Heart right ventricle (tissue), 16 donors: ENCODE results near the gene BASP1. TPM values are rescaled to one million over a fixed set of nuclear protein-coding genes. Genes with fewer than 3 reads are reported as not detected.
"Not testable (repeated sequence)": the region's sequence is repeated elsewhere in the genome, so short reads cannot be mapped to it uniquely, and the experiment has no call there.

Experiments used
- ATAC-seq, 8 donors: fragments of 200-7000 bp; cut with Tn5 transposase; one replicate each; pipeline ENCODE4 v1.9.1; 2020; ENCODE audit warnings: mild to moderate bottlenecking in 8 of 8, moderate library complexity in 8 of 8, moderate number of reproducible peaks in 1 of 8
- DNase-seq, 2 donors: peaks; one replicate each; pipeline ENCODE4 v3.0.0-alpha.2; 2020
- H3K27ac ChIP-seq, 10 donors: fragments of 200-600 bp; sonication (generic) in 2 of 10; one replicate each; pipeline versions ENCODE4 v1.5.0 to v1.8.0; 2020 to 2022; ENCODE audit warnings: mild to moderate bottlenecking in 3 of 10
- H3K27me3 ChIP-seq, 7 donors: fragments of 200-600 bp; one replicate each; pipeline ENCODE4 v1.8.0; 2021 to 2022; ENCODE audit warnings: mild to moderate bottlenecking in 2 of 7
- H3K36me3 ChIP-seq, 9 donors: fragments of 200-600 bp; sonication (generic) in 1 of 9; one replicate each; pipeline versions ENCODE4 v1.5.0 to v1.8.0; 2020 to 2022; ENCODE audit warnings: mild to moderate bottlenecking in 2 of 9
- H3K4me1 ChIP-seq, 9 donors: fragments of 200-600 bp; sonication (generic) in 1 of 9; one replicate each; pipeline versions ENCODE4 v1.5.0 to v1.8.0; 2020 to 2022; ENCODE audit warnings: mild to moderate bottlenecking in 4 of 9
- H3K4me3 ChIP-seq, 10 donors: fragments of 200-600 bp; sonication (generic) in 2 of 10; one replicate each; pipeline versions ENCODE4 v1.5.0 to v1.8.0; 2020 to 2022; ENCODE audit warnings: mild to moderate bottlenecking in 7 of 10, moderate library complexity in 2 of 10
- H3K9me3 ChIP-seq, 11 donors: fragments of 200-600 bp in 10 of 11; sonication (generic) in 2 of 11; one replicate each; pipeline versions ENCODE4 v1.5.0 to v1.8.0; 2013 to 2022; ENCODE audit warnings: mild to moderate bottlenecking in 2 of 11, control low read depth in 1 of 11, moderate library complexity in 1 of 11
- CTCF ChIP-seq, 9 donors: fragments of 200-600 bp; sonication (generic) in 2 of 9; IDR thresholded peaks; one replicate each; pipeline versions ENCODE4 v1.5.0 to v1.8.0; 2021 to 2022; ENCODE audit warnings: antibody characterized with exemption in 9 of 9, mild to moderate bottlenecking in 5 of 9, moderate library complexity in 1 of 9
- WGBS, 2 donors: extraction: QIAGEN DNeasy Blood & Tissue Kit; methylation state at CpG; one replicate each; pipeline ENCODE4 v1.1.7; 2013; ENCODE audit warnings: inconsistent platforms in 1 of 2; 5-methylcytosine and 5-hydroxymethylcytosine counted together
- intact Hi-C, 10 donors: fragments of 100-400 bp; cut with DNase I; formaldehyde crosslinking; loops; one replicate each; pipeline versions ENCODE4 v1.11.1 to v1.14.2; 2022
- polyA plus RNA-seq, 2 donors: library from polyadenylated mRNA; stranded (reverse); fragments of 200-250 nt; gene quantifications; one replicate each; pipeline ENCODE4 v1.2.3, GENCODE V29; 2013
- total RNA-seq, 10 donors: library from RNA; stranded (reverse); fragmentation: NEBNext Ultra II Directional in 3 of 10; extraction: Animal tissue kit (Norgen Biotek cat#: 25700) in 3 of 10; gene quantifications; one replicate each; pipeline versions ENCODE4 v1.2.1 to v1.2.4, GENCODE V29; 2021 to 2023
- donor health status: Arrhythmogenic right ventricular cardiomyopathy.
- donor health status: ischemic (EF 13 %, LVEDD 7.1; RV severe dilation, severe dysfunction).
- donor health status: healthy with polysubstance abuse.
- donor health status: DM: no; HTN: yes; CAD: no.
- donor health status: DM: no; HTN: no; CAD: no.
- donor health status: ischemic (EF 25% LVEDD 6.9; RV normal size, moderate dysfunction).
- donor health status: ischemic (EF 25% LVEDD 5.7; RV mildly dilated, moderate dysfunction).
- donor health status: healthy.
- donor health status: DM: yes; HTN: yes; CAD: no.
- donor health status: Ischemic cardiomyopathy.
- donor health status: ischemic (EF 35%, LVEDD 5.7; RV mildly dilated, moderate dysfunction).
- donor health status: nonischemic (EF 11% LVEDD 7.7; RV severe dilation, severe dysfunction).
- donor health status: DM: yes; HTN: yes; CAD: no.
- donor health status: PGD.
- donor health status: ischemic (EF 29% LVEDD 5.4; RV normal size, mild dysfunction).
- donor health status: nonischemic (EF 23%, LVEDD 6.1; RV moderate dilation, normal function).

Gene BASP1
- total and polyA plus RNA-seq, 12 donors, result 0.42 to 8.8 (median 1.6) TPM

DNA sequence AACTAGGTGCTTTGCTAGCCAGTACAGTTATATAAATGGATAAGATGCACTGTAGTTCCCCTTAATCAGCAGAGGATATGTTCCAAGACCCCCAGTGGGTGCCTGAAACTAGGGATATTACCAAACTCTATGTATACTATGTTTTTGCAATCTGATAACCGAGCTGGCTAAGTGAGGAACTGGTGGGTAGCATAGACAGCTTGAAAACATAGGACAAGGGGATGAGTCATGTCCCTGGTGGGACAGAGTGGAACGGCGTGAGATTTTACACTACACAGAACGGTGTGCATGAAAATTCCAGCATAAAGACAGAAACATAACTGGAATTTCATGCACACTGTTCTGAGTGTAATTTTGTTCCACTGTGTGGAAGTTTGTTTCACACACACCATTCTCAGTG, 86.9 kb downstream of the BASP1 start:
- H3K4me1 ChIP-seq, result peaks cover 0 to 28% (median 0%) of the 10 kb centered on the region in 9 donors
- H3K4me3 ChIP-seq, result no peak overlapping the region
- WGBS, 2 donors, result 50 to 52% methylated on average over 4 of the region's 4 CpGs
- no peaks in the 10 kb centered on the region for H3K36me3 ChIP-seq
- peaks cover 0 to 4% (median 0%) of the 10 kb centered on the region in 11 donors for H3K9me3 ChIP-seq
- ATAC-seq (no peak), DNase-seq (no peak)
- H3K27ac ChIP-seq, result no peak overlapping the region
- intact Hi-C loops, result no loop called here
- TF ChIP-seq CTCF (IDR thresholded peaks at IDR 0.05), result no peak
- peaks cover 0 to 5% (median 0%) of the 10 kb centered on the region in 7 donors for H3K27me3 ChIP-seq

- DNase-seq, result no peak
- TF ChIP-seq CTCF (IDR thresholded peaks at IDR 0.05), result no peak
- peaks cover 0 to 28% (median 0%) of the 10 kb centered on the region in 9 donors for H3K4me1 ChIP-seq
- H3K27ac ChIP-seq, result no peak overlapping the region
- H3K27me3 ChIP-seq, result peaks cover 0 to 5% (median 0%) of the 10 kb centered on the region in 7 donors
- peaks cover 0 to 4% (median 0%) of the 10 kb centered on the region in 11 donors for H3K9me3 ChIP-seq
- no peak overlapping the region for H3K4me3 ChIP-seq
- no peak for ATAC-seq
- H3K36me3 ChIP-seq, result no peaks in the 10 kb centered on the region
- WGBS, 2 donors, result 29 to 38% methylated on average over 5 of the region's 5 CpGs
- intact Hi-C loops, result no loop called here
Measured at GRCh38 chr5:17305017-17305416, 87.6 kb downstream of the BASP1 start.

GRCh38 chr5:17305964-17306725, 88.7 kb downstream of the BASP1 start:
- no peak for TF ChIP-seq CTCF (IDR thresholded peaks at IDR 0.05)
- intact Hi-C loops, result no loop called here
- 57 to 61% methylated on average over 14 of the region's 14 CpGs for WGBS, 2 donors
- Histone ChIP-seq H3K4me3 (no peak overlapping the region), H3K4me1 (peaks cover 0 to 28% (median 0%) of the 10 kb centered on the region in 9 donors), H3K27ac (no peak overlapping the region), H3K9me3 (peaks cover 0 to 4% (median 0%) of the 10 kb centered on the region in 11 donors), H3K36me3 (no peaks in the 10 kb centered on the region), H3K27me3 (peaks cover 0 to 5% (median 0%) of the 10 kb centered on the region in 7 donors)
- ATAC-seq, result peak in 4 of 8 donors; percentile 22 to 77 (median 52)
- DNase-seq, result peak; percentile 5 to 29

GRCh38 chr5:17306726-17307091, 89.3 kb downstream of the BASP1 start:
- H3K36me3 ChIP-seq, result no peaks in the 10 kb centered on the region
- WGBS, 2 donors, result 89 to 92% methylated on average over 14 of the region's 14 CpGs
- H3K27ac ChIP-seq, result no peak overlapping the region
- H3K4me1 ChIP-seq, result peaks cover 0 to 28% (median 0%) of the 10 kb centered on the region in 9 donors
- TF ChIP-seq CTCF (IDR thresholded peaks at IDR 0.05), result no peak
- H3K9me3 ChIP-seq, result peaks cover 0 to 4% (median 0%) of the 10 kb centered on the region in 11 donors
- no peak overlapping the region for H3K4me3 ChIP-seq
- ATAC-seq (no peak), DNase-seq (no peak)
- H3K27me3 ChIP-seq, result peaks cover 0 to 5% (median 0%) of the 10 kb centered on the region in 7 donors
- intact Hi-C loops, result no loop called here

DNA sequence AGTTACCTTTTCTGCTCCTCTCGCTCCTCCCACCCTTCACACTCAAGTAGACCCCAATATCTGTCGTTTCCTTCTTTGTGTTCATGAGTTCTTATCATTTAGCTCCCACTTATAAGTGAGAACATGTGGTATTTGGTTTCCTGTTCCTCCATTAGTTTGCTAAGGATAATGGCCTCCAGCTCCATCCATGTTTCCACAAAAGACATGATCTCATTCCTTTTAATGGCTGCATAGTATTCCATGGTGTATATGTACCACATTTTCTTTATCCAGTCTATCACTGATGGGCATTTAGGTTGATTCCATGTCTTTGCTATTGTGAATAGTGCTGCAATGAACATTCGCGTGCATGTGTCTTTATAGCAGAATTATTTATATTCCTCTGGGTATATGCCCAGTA, 90.0 kb downstream of the BASP1 start:
- H3K4me3 ChIP-seq, intact Hi-C loops, DNase-seq, H3K9me3 ChIP-seq, H3K27ac ChIP-seq, H3K27me3 ChIP-seq, ATAC-seq, H3K36me3 ChIP-seq: not testable (repeated sequence)
- 87% methylated on average over 4 of the region's 4 CpGs for WGBS, 2 donors
- peaks cover 0 to 25% (median 0%) of the 10 kb centered on the region in 9 donors for H3K4me1 ChIP-seq
